Right cardiac atrium (tissue), 5 donors: ENCODE results near the gene HSBP1. TPM values are rescaled to one million over a fixed set of nuclear protein-coding genes. Genes with fewer than 3 reads are reported as not detected.

Experiments used
- ATAC-seq, 2 donors: fragments of 200-7000 bp; cut with Tn5 transposase; one replicate each; pipeline versions ENCODE4 v1.8.0 to v1.9.1; 2020; ENCODE audit warnings: moderate library complexity in 2 of 2, mild to moderate bottlenecking in 1 of 2
- DNase-seq, 3 donors: peaks; one replicate each; pipeline ENCODE4 v3.0.0-alpha.2; 2020
- H3K27ac ChIP-seq: one replicate; pipeline ENCODE4 v1.5.1; 2013; ENCODE audit warnings: mild to moderate bottlenecking, low read length, control low read depth, moderate library complexity
- H3K27me3 ChIP-seq: one replicate; pipeline ENCODE4 v1.6.1; 2013; ENCODE audit not compliant: control insufficient read depth, insufficient read depth
- H3K4me1 ChIP-seq: one replicate; pipeline ENCODE4 v1.6.1; 2013; ENCODE audit warnings: low read length; ENCODE audit not compliant: control insufficient read depth, insufficient read depth
- H3K4me3 ChIP-seq: one replicate; pipeline ENCODE4 v1.5.1; 2013; ENCODE audit warnings: low read length, control low read depth
- H3K9me3 ChIP-seq: one replicate; pipeline ENCODE4 v1.6.1; 2013; ENCODE audit warnings: low read length; ENCODE audit not compliant: control insufficient read depth
- WGBS: extraction: QIAGEN DNeasy Blood & Tissue Kit; methylation state at CpG from one replicate; pipeline ENCODE4 v1.1.7; 2013; 5-methylcytosine and 5-hydroxymethylcytosine counted together
- intact Hi-C, 4 donors: fragments of 100-400 bp; cut with DNase I; formaldehyde crosslinking; loops; one replicate each; pipeline versions ENCODE4 v1.11.0 to v1.14.0; 2022 to 2023
- polyA plus RNA-seq: library from polyadenylated mRNA; stranded (reverse); fragments of 200-250 nt; gene quantifications from one replicate; pipeline ENCODE4 v1.2.3, GENCODE V29; 2013
- total RNA-seq, 4 donors: library from RNA; stranded (reverse); fragmentation: NEBNext Ultra II Directional; extraction: Animal tissue kit (Norgen Biotek cat#: 25700); gene quantifications; one replicate each; pipeline ENCODE4 v1.2.1, GENCODE V29; 2021
- donor health status: healthy with polysubstance abuse.
- donor health status: DM: no; HTN: yes; CAD: no.
- donor health status: DM: no; HTN: no; CAD: no.
- donor health status: DM: no; HTN: yes; CAD: no; lungs with severe emphysema.
- donor health status: DM: yes; HTN: yes; CAD: no.

HSBP1 gene
- total and polyA plus RNA-seq, 5 donors: 102 to 173 (median 146) TPM

- Histone ChIP-seq H3K27me3 (no peaks in the 10 kb centered on the region), H3K27ac (no peak overlapping the region), H3K9me3 (no peaks in the 10 kb centered on the region), H3K4me3 (no peak overlapping the region), H3K4me1 (no peaks in the 10 kb centered on the region)
- DNase-seq (no peak), ATAC-seq (no peak)
- intact Hi-C loops: no loop called here
- 79% methylated on average over 4 of the region's 4 CpGs for WGBS
Observed at GRCh38 chr16:83856792-83857191, 49.0 kb downstream of the HSBP1 start.

GRCh38 chr16:83859265-83859664, 51.5 kb downstream of the HSBP1 start:
- WGBS: 77% methylated on average over 8 of the region's 8 CpGs
- no peaks in the 10 kb centered on the region for H3K9me3 ChIP-seq
- H3K4me1 ChIP-seq: no peaks in the 10 kb centered on the region
- DNase-seq (no peak), ATAC-seq (no peak)
- no peak overlapping the region for H3K4me3 ChIP-seq
- H3K27me3 ChIP-seq: no peaks in the 10 kb centered on the region
- intact Hi-C loops: no loop called here
- H3K27ac ChIP-seq: no peak overlapping the region

GRCh38 chr16:83862661-83863060, 54.9 kb downstream of the HSBP1 start:
- Histone ChIP-seq H3K27ac (no peak overlapping the region), H3K9me3 (no peaks in the 10 kb centered on the region), H3K27me3 (no peaks in the 10 kb centered on the region), H3K4me3 (no peak overlapping the region), H3K4me1 (no peaks in the 10 kb centered on the region)
- DNase-seq (no peak), ATAC-seq (no peak)
- 92% methylated on average over 7 of the region's 7 CpGs for WGBS
- intact Hi-C loops: no loop called here

GRCh38 chr16:83863682-83864081, 55.9 kb downstream of the HSBP1 start:
- WGBS: 85% methylated on average over 1 of the region's 1 CpG

More at GRCh38 chr16:83863682-83864081, 55.9 kb downstream of the HSBP1 start:
- Histone ChIP-seq H3K27ac (no peak overlapping the region), H3K9me3 (no peaks in the 10 kb centered on the region), H3K27me3 (no peaks in the 10 kb centered on the region), H3K4me1 (no peaks in the 10 kb centered on the region), H3K4me3 (no peak overlapping the region)
- intact Hi-C loops: no loop called here
- ATAC-seq (no peak), DNase-seq (no peak)

Other genes with a start within 250 kb of the HSBP1 start
- 10 to 100 TPM; 24.1 to 34.5 (median 29.1) TPM for gene MLYCD, start 91.1 kb downstream of the HSBP1 start, total RNA-seq
- 27.4 TPM for gene MLYCD, start 91.1 kb downstream of the HSBP1 start, polyA plus RNA-seq
- gene OSGIN1, start 145.3 kb downstream of the HSBP1 start, total RNA-seq: 1 to 10 TPM; 2.4 to 6.8 (median 3.8) TPM
- 3.6 TPM for gene OSGIN1, start 145.3 kb downstream of the HSBP1 start, polyA plus RNA-seq
- gene NECAB2, start 160.3 kb downstream of the HSBP1 start, total RNA-seq: 1 to 10 TPM in 2 of 4 donors, under 1 TPM in 2; 0.28 to 1.8 (median 1.4) TPM
- 1.7 TPM for gene NECAB2, start 160.3 kb downstream of the HSBP1 start, polyA plus RNA-seq
- under 1 TPM in 2 of 4 donors, not detected in 2; 0.21 to 0.29 TPM for gene SLC38A8, start 234.8 kb downstream of the HSBP1 start, total RNA-seq
- gene SLC38A8, start 234.8 kb downstream of the HSBP1 start, polyA plus RNA-seq: not detected